HuH-7.5 (cell line): ENCODE measurements around the gene ZNRF3.
"Not testable (repeated sequence)": the region's sequence is repeated elsewhere in the genome, so short reads cannot be mapped to it uniquely, and the experiment has no call there.

ENCODE experiments used
- DNase-seq: peaks from one replicate; pipeline ENCODE4 v3.0.0; 2011; ENCODE audit warnings: low spot score

The ZNRF3 gene

DNA sequence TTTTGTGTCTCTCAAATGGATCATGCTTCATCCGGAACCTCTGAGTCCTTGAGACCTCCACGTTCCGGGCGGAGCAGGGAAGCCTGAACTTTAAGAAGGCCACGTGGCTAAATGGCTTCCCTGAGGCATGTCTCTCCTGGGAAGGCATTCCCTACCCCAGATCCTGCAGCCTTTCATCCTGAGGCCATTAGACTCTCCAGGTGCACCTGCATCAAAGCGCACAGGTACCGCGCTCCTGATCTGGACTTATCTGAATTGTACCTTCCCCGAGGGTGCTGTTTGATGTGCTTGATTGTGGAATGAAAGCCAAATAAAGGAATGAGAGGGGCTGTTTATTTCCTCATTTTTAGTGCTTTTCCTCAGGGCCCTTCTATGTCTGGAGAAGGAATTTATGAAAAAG lies 155.8 kb downstream of the ZNRF3 start:
- DNase-seq, result no peak

DNA sequence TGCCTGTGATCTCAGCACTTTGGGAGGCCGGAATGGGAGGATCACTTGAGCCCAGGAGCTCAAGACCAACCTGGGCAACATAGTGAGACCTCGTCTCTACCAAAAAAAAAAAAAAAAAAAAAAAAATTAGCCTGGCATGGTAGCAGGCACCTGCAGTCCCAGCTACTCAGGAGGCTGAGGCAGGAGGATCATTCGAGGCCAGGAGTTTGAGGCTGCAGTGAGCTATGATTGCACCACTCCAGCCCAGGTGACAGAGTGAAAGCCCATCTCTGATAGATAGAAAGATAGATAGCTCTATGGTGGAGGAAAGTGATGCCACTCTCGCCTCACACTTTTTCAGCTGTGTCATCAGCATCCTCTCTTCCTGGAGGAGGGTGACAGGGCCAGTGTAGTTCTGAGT lies 156.3 kb downstream of the ZNRF3 start:
- DNase-seq, result not testable (repeated sequence)

DNA sequence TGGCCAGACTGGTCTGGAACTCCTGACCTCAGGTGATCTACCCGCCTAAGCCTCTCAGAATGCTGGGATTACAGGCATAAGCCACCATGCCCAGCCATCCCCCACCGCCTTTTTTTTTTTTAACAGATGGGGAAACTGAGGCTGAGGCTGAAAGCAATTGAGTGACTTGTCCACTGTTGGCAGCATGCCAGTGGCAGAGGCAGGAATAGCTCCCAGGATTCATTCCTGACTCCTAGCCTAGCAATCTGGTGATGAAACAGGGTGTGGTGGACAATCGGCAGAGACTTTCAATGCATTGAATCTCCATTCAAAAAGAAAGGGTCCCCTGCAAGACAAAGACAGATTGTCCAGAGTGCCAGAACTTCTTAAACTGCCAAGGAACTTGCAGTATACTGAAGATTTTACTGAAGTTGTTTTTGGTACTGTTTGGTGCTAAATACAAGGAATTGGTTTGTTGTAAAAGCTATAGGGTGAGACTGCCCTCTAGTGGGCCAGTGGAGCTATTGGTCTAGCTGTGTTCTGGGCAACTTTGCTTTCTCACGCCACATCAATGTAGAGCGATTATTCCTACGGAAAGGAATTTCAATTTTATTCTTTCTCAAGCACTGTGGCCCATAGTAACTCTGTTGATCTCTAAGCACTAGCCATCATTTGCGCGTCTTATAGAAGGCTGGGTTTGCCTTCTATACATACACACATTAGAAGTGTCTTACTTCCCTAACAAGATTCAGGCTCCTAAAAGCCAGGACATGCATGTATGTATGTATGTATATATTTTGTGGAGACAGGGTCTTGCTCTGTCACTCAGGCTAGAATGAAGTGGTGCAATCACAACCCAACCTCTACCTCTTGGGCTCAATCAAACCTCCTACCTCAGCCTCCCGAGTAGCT lies 157.3 kb downstream of the ZNRF3 start:
- DNase-seq, result peak; percentile 66

DNA sequence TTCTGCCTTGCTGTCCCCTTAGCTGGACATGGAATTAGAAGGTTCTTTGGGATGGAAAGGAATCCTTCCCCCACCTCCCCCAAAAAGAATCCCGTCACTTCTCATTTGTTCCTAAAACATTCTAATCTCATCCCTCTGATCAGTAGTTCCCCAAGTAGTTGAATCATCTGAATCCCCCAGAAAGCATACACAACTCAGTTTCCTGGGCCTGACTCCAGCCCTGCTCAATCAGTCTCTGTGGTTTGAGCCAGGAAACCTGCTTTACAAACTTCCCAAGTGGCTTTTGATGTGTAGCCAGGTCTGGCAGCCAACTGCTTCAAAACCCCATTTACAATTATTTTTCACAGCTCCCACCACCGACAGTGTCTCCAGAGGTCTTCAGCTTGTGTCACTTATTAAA lies 158.0 kb downstream of the ZNRF3 start:
- no peak for DNase-seq

DNA sequence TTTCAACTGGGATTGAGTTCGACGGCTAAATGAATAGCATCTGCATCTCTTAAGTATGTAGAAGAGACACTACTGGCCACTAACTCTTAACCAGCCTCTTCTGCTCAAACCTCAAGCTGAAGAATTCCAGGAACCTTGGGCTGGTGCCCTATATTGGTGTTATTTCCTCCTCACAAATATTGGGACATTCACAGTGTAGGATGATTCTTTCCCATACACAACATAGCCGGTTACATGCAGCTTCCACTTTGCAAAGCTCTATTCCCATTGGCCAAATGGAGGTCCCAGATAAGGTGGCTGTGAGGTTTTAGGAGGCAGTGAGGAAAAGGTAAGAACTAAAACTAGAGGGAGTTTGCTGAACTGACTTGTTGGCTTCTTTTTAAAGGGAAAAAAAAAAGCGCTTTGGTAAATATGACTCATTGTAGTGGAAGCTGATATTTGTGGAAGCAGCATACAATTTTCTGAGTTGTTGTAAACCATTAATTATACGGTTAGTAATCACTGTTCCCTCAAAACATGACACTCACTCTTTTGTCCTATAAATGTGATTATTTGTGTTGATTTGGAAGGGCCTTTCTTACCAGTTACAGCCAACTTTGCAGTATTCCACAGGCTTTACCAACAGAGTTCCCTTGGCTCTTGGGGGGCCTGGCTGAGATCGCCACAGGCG lies 160.7 kb downstream of the ZNRF3 start:
- DNase-seq, result no peak

DNA sequence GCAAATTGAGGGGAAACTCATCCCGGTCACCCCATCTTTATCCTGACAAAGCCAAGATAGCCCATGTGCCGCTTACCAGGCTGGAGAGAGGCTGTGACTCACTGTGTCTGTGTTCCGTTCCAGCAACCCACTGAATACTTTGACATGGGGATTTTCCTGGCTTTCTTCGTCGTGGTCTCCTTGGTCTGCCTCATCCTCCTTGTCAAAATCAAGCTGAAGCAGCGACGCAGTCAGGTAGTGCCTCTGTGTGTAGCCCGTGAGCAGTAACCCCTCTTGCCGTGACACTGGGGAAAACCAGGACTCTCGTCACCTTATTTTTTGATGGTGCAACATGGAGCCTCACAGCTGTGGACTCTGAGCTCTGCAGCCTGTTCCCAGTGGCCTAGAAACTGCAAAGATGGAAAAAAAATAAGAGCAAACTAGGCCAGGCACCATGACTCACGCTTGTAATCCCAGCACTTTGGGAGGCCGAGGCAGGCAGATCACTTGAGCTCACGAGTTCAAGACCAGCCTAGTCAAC lies 161.3 kb downstream of the ZNRF3 start:
- no peak for DNase-seq

DNA sequence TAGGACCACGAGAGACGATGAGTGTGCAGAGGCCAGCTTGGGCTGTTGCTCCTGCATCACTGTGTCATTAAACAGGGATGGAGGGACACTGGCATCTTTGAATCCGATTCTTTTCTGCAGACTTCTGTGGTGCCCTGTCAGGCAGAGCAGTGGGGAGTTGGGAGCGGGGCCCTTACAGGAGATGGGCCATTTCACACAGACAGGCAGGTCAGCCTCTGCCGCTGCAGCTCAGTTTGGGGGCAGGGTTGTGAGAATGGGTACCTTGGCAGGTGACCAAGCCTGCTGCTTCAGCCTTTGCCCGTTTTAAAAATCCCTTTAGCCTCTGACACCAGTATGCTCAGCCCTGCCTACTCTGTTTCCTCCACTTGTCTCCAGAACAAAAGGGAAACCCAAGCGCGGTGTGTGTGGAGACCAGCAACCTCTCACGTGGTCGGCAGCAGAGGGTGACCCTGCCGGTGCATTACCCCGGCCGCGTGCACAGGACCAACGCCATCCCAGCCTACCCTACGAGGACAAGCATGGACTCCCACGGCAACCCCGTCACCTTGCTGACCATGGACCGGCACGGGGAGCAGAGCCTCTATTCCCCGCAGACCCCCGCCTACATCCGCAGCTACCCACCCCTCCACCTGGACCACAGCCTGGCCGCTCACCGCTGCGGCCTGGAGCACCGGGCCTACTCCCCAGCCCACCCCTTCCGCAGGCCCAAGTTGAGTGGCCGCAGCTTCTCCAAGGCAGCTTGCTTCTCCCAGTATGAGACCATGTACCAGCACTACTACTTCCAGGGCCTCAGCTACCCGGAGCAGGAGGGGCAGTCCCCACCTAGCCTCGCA lies 165.7 kb downstream of the ZNRF3 start:
- DNase-seq, result no peak

DNA sequence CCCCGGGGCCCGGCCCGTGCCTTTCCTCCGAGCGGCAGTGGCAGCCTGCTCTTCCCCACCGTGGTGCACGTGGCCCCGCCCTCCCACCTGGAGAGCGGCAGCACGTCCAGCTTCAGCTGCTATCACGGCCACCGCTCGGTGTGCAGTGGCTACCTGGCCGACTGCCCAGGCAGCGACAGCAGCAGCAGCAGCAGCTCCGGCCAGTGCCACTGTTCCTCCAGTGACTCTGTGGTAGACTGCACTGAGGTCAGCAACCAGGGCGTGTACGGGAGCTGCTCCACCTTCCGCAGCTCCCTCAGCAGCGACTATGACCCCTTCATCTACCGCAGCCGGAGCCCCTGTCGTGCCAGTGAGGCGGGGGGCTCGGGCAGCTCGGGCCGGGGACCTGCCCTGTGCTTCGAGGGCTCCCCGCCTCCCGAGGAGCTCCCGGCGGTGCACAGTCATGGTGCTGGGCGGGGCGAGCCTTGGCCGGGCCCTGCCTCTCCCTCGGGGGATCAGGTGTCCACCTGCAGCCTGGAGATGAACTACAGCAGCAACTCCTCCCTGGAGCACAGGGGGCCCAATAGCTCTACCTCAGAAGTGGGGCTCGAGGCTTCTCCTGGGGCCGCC lies 166.4 kb downstream of the ZNRF3 start:
- no peak for DNase-seq

DNA sequence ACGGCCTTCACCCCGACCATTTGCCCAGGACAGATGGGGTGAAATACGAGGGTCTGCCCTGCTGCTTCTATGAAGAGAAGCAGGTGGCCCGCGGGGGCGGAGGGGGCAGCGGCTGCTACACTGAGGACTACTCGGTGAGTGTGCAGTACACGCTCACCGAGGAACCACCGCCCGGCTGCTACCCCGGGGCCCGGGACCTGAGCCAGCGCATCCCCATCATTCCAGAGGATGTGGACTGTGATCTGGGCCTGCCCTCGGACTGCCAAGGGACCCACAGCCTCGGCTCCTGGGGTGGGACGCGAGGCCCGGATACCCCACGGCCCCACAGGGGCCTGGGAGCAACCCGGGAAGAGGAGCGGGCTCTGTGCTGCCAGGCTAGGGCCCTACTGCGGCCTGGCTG lies 167.1 kb downstream of the ZNRF3 start:
- DNase-seq, result no peak

DNA sequence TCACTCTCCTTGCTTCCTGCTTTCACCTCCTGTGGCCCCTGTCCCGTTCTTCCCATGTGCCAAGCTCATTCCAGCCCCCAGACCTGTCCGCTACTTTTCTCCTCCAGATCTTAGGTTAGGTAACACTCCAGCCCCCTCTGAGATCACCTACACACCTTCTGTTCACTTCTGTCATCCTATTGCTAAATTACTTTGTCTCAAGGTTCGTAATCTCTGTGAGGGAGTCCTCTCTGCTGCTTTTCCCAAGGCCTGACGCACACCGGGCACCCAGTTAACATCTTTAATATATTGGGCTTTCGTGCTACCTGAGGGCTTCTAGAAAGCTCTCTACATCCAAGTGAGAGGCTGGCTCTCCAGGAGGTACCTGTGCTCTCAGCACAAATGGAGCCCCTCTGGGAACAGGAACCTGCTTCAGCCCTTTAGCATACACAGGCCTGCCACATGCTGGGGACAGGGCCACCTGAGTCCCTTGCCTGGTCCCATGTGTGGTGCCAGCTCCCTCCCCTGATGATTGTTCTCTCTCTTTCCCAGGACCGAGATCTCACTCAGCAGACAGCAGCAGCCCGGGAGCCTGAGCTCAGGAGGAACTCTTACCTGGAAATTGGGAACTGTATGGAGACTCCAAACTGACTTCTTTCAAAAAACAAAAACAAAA lies 169.8 kb downstream of the ZNRF3 start:
- DNase-seq, result no peak

DNA sequence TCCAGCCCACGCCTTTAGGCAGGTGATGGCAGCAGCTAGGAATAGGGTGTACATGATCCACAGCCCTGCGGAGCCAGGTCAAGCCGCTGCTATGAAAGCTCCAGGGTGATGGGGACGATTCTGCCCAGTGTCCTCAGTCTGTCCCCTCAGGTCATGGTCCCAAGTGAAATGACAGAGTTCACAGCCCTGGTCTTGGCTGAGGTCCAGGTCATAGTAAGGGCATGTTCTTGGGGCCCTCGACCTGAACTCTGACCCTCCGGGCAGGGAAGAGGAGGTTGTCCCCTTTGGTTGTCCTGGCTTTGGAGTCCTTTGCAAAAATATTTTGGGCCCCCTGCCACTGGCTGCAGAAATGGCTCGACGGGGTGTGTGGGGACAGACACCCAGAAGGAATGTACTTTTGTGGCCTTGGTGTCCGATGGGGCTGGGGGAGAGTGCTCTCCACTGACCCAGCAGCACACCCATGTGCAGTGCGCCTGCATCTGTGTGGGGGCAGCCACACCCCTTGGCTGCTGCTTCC lies 170.9 kb downstream of the ZNRF3 start:
- DNase-seq, result no peak

DNA sequence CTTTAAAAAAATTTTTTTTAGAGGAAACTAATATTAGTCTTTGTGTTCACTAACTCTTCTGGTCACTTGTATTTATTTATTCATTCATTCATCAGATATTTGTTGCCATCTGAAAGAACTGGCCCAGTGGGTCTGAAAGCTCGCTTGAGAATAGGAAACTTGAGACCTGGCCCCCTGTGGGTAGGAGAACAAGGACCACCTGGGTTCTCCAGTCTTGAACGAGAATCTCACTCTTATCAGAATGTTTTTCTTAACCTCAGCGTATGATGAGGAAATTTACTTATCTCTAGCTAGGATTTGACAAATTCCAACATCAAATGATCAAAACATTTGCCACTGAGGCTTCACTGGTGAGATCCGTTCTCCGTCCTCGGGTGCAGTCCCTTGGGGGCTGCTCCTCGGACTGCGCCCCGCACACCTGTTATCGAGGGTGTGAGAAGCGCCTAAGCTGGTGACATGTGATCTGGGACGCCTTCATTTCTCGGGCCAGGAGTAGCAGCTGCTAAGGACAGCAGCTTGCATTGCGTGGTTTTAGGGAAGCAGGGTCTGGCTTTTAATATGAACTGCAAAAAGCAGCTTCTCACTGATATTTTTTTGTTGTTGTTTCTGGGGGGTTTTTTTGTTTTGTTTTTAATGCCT lies 171.9 kb downstream of the ZNRF3 start:
- no peak for DNase-seq

DNA sequence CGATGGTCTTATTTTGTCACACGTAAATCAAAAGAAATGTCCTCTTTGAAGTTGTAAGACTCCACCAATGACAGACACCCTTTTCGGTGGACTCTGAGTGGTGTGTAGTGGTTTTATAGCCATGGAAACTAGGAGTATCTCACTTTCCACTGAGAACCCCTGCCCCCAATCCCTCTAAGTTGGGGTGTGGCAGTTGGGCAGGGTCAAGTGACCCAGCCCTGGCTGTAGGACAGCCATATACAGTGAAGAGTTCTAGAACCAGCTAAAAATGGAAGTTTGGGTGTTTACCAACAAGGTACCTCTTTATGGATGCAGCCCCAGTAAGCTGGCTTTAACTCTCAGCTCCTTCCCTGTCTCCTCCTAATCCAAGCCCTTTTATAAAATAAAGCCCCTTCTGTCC lies 173.1 kb downstream of the ZNRF3 start:
- no peak for DNase-seq

DNA sequence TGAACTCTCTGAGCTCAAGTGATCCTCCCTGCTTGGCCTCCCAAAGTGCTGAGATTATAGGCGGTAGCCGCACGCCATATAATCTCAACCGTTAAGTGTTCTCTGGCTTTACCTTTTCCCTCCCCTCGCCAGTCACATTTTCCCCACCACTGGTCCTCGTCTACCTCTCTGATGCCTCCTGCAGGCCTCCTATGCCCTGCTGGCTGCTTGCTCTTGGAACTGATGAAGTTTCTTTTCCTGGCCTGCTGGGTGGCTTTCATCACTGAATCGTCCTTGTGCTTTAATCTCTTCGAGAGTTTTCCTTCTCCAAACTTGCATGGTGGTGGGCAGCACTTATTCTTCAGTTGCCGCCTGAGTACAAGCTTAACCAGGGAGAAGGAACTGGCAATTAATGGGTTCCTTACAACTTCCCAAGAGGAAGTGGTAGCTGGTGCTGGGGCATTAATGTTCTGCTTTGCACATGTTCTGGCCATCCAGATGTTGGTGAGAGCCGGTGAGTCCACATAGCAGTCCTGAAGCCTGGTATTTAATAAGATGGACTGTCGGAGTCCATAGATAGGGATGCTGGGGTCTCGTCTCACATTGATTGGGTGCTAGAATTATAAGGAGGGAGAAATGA lies 177.0 kb downstream of the ZNRF3 start:
- DNase-seq, result peak; percentile 31

DNA sequence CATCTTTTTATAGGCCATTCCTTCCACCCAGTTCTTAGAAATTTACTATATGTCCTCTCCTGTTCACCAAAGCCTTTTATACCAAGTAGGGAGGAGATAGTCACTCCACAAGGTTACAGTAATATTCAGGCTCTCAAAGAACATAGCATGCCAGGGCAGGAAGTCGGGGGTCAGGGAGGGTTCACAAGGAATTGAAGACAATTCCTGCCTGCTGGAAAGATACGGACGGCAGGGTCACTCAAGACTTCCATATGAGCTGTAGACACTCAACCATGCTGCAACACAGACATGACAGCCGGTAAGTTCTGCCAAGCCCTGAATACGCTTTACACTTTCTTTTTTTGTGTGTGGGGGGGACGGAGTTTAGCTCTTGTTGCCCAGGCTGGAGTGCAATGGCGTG lies 177.6 kb downstream of the ZNRF3 start:
- DNase-seq, result no peak

DNA sequence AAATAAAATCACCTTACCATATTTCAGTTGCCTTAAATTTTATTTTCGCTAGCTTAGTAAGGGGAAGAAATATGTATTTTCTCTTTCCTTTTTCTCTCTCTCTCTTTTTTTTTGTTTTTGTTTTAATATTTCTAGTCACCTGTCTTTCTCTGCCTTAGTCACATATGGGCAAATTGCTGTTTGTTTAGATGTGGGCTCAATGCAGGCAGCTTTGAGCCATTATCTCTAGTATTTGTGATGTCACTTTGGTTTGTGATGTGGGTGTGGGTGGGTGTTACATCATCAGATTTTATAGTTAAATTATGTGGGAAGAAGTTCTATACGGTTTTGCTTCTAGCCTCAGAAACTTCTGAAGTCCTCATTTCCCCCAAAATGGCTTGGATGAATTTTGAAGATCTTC lies 178.4 kb downstream of the ZNRF3 start, which contains the start of gene C22orf31:
C22orf31 (minus strand) TSS at position 59 of the 400 bp plus-strand sequence; CDS start at position 20, 39 bp downstream.
- DNase-seq, result no peak

DNA sequence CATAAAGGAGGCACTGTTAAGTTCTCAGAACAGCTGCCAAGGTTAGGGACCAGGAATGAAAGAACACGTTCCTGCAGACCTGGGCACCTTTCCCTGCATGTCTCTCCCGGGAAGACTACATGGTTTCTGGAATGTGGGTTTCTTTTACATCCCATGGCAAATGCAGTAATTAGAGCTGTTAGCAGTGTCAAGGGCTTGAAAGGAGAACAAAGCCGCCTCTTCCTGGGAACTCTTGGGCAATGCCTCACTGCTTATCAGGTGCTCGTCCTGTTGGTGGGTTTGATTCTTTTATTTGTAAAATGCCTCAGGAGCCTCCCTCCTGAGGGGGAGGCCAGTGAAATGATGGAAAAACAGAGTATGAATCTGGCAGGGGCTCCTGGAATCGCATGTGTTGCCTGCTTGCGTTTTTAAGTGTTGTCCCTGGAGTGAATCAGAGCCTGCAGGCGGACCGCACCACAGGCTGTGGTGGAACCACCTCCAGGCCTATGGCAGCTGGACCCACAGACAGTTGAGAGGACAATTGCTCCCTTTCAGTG lies 179.0 kb downstream of the ZNRF3 start:
- no peak for DNase-seq

DNA sequence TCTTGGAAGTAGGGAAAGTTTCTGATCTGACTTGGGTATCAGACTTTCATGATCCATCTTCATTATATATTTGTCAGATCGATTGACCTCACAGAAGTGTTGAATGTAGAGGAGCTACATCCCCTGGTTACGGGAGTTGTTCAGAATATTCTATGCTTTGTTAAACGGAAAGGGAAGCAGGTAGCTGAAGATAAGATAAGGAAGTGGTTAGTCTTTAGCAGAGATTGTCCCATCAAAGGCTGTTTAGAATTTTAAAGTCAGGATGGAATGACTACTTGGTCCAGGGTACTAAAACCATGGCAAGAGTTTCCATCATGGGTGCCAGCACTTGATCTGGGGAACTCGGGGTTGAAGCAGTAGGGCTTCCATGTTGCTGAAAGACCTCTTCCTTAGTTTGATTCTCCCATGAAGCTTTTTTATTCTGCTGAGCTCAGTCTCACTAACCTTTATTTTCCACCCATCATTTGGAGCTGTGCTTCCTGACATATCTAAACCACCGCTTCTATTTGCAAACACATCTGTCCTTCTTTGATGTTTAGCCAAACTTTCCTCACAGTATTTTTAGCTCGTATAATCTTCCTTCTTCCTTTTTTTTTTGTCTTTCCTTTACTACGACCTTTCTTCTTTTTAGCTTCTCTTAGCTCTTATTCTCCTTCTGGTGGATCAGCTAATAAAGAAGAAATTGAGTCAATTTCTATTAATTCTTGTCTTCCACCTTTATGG lies 182.3 kb downstream of the ZNRF3 start:
- no peak for DNase-seq

DNA sequence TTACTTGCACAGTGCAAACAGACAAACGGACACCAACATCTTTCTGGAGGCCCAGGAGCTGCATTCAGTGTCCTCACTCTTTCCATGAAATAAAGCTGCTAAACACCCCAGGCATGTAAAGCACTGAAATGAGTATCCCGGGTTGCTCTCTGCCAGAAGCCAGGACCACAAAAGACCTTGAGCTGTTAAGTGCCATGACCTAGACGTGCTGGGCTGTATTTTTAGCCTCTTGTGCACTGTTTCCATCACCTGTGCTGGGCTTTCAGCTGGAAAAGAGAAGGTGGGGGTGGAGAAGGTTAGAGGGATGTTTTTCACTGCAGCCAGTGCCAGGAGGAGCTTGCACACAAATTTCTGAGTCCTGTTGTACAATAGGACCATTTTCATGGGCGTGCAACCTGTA lies 186.1 kb downstream of the ZNRF3 start:
- peak; percentile 28 for DNase-seq
